Neural cell (in vitro differentiated cells): ENCODE results near the gene CDC42EP5. TPM values are rescaled to one million over a fixed set of nuclear protein-coding genes. Genes with fewer than 3 reads are reported as not detected.

Experiments
- H2AFZ ChIP-seq: fragments of 200-600, 300-800 bp; sonication (generic), shearing (Covaris generic); 2 replicates; pipeline ENCODE4 v1.6.0; 2014; ENCODE audit warnings: low read depth, mild to moderate bottlenecking, antibody characterized with exemption, low read length, moderate library complexity
- H3F3A ChIP-seq: fragments of 200-600 bp; shearing (Covaris generic); 2 replicates; pipeline ENCODE4 v1.6.1; 2016; ENCODE audit warnings: mild to moderate bottlenecking, moderate library complexity, mixed read lengths, antibody characterized with exemption, low read length; ENCODE audit not compliant: insufficient read depth, poor library complexity, severe bottlenecking
- H3K27ac ChIP-seq: fragments of 200-600, 300-800 bp; sonication (generic), shearing (Covaris generic); 2 replicates; pipeline ENCODE4 v1.5.1; 2014; ENCODE audit warnings: mild to moderate bottlenecking, low read length, moderate library complexity
- H3K27me3 ChIP-seq: fragments of 300-800, 200-600 bp; sonication (generic), shearing (Covaris generic); 2 replicates; pipeline ENCODE4 v1.6.0; 2014; ENCODE audit warnings: mild to moderate bottlenecking, low read depth, low read length, moderate library complexity; ENCODE audit not compliant: insufficient read depth
- H3K36me3 ChIP-seq: fragments of 300-800, 200-600 bp; sonication (generic), shearing (Covaris generic); 2 replicates; pipeline ENCODE4 v1.5.1; 2014; ENCODE audit warnings: mild to moderate bottlenecking, antibody characterized with exemption, low read length, moderate library complexity; ENCODE audit not compliant: insufficient read depth
- H3K4me2 ChIP-seq: fragments of 300-800, 200-600 bp; sonication (generic), shearing (Covaris generic); 2 replicates; pipeline ENCODE4 v1.6.0; 2014; ENCODE audit warnings: mild to moderate bottlenecking, low read length
- H3K4me3 ChIP-seq: fragments of 300-800, 200-600 bp; sonication (generic), shearing (Covaris generic); 2 replicates; pipeline ENCODE4 v1.5.1; 2014; ENCODE audit warnings: mild to moderate bottlenecking, low read length, moderate library complexity
- H3K79me2 ChIP-seq: fragments of 200-600 bp; shearing (Covaris generic); replicated peaks from 2 replicates; pipeline ENCODE4 v1.6.0; 2014; ENCODE audit warnings: mild to moderate bottlenecking, low read length, moderate library complexity; ENCODE audit not compliant: insufficient read depth
- H3K9ac ChIP-seq: fragments of 300-800, 200-600 bp; sonication (generic), shearing (Covaris generic); 2 replicates; pipeline ENCODE4 v1.6.1; 2016; ENCODE audit warnings: mild to moderate bottlenecking, low read length, mixed read lengths
- H3K9me2 ChIP-seq: fragments of 200-600 bp; shearing (Covaris generic); 2 replicates; pipeline ENCODE4 v1.6.1; 2016; ENCODE audit warnings: mild to moderate bottlenecking, low read length, mixed read lengths; ENCODE audit not compliant: insufficient read depth
- H3K9me3 ChIP-seq: fragments of 200-600, 300-800 bp; sonication (generic), shearing (Covaris generic); 2 replicates; pipeline ENCODE4 v1.6.1; 2016; ENCODE audit warnings: mild to moderate bottlenecking, mixed run types, low read length, moderate library complexity, mixed read lengths
- H4K20me1 ChIP-seq: fragments of 200-600 bp; shearing (Covaris generic); 2 replicates; pipeline ENCODE4 v1.6.1; 2016; ENCODE audit warnings: mild to moderate bottlenecking, mixed run types; ENCODE audit not compliant: insufficient read depth
- CTCF ChIP-seq: fragments of 450-650 bp; IDR thresholded peaks from 2 replicates; pipeline ENCODE4 v1.5.1; 2014; ENCODE audit warnings: antibody characterized with exemption, mild to moderate bottlenecking, moderate library complexity; ENCODE audit not compliant: poor library complexity, severe bottlenecking
- EP300 ChIP-seq: fragments of 450-650 bp; conservative IDR thresholded peaks from 2 replicates; pipeline ENCODE4 v1.6.1; 2014; ENCODE audit warnings: antibody characterized with exemption, mild to moderate bottlenecking, moderate library complexity; ENCODE audit not compliant: poor library complexity, severe bottlenecking
- EZH2 ChIP-seq: fragments of 200-600, 300-800 bp; shearing (Covaris generic), sonication (generic); IDR thresholded peaks from 2 replicates; pipeline ENCODE4 v1.6.1; 2014; ENCODE audit warnings: antibody characterized with exemption, low read length, borderline replicate concordance, mild to moderate bottlenecking; ENCODE audit not compliant: insufficient read depth, poor library complexity, severe bottlenecking
- MXI1 ChIP-seq: fragments of 450-650 bp; conservative IDR thresholded peaks from 2 replicates; pipeline ENCODE4 v1.6.1; 2014; ENCODE audit warnings: antibody characterized with exemption, mild to moderate bottlenecking; ENCODE audit not compliant: poor library complexity, severe bottlenecking
- POLR2AphosphoS5 ChIP-seq: IDR thresholded peaks from 2 replicates; pipeline ENCODE4 v1.6.1; 2012
- RAD21 ChIP-seq: fragments of 450-650 bp; conservative IDR thresholded peaks from 2 replicates; pipeline ENCODE4 v1.6.1; 2014; ENCODE audit warnings: antibody characterized with exemption, mild to moderate bottlenecking, moderate library complexity
- REST ChIP-seq: IDR thresholded peaks from 2 replicates; pipeline ENCODE4 v1.6.1; 2012; ENCODE audit warnings: borderline replicate concordance
- SMC3 ChIP-seq: fragments of 450-650 bp; conservative IDR thresholded peaks from 2 replicates; pipeline ENCODE4 v1.6.1; 2014; ENCODE audit warnings: antibody characterized with exemption, mild to moderate bottlenecking, moderate library complexity; ENCODE audit not compliant: poor library complexity
- TAF1 ChIP-seq: IDR thresholded peaks from 2 replicates; pipeline ENCODE4 v1.6.1; 2012; ENCODE audit warnings: low read depth
- polyA plus RNA-seq: library from polyadenylated mRNA; depleted of rRNA; stranded (reverse); fragments of >200 nt; gene quantifications from 2 replicates; pipeline ENCODE4 v1.2.3, GENCODE V29; 2014

CDC42EP5 gene
- polyA plus RNA-seq, 1 donor from 2014 or later: not detected

- H3K4me2 ChIP-seq: no peak overlapping the region
- TF ChIP-seq SMC3 (no peak), CTCF (no peak), POLR2AphosphoS5 (no peak), TAF1 (no peak), EZH2 (no peak), RAD21 (no peak), EP300 (no peak), MXI1 (no peak), REST (no peak)
These were observed 51.0 kb downstream of the CDC42EP5 start for GRCh38 chr19:54422136-54422535.

GRCh38 chr19:54421521-54421920 is 51.6 kb downstream of the CDC42EP5 start:
- no peak overlapping the region for H3K4me2 ChIP-seq
- peak overlapping the region; percentile 65 for H3K27ac ChIP-seq
- TF ChIP-seq POLR2AphosphoS5: no peak
- TF ChIP-seq CTCF: no peak
- TF ChIP-seq EZH2: no peak
- TF ChIP-seq RAD21: no peak
- no peak for TF ChIP-seq REST
- TF ChIP-seq MXI1: no peak
- no peak for TF ChIP-seq SMC3
- TF ChIP-seq TAF1: no peak
- no peak for TF ChIP-seq EP300
- H3K79me2 ChIP-seq: peaks cover 22% of the 10 kb centered on the region
- H3K9me3 ChIP-seq: no peaks in the 10 kb centered on the region
- H2AFZ ChIP-seq: peak overlapping the region; percentile 4
- peak overlapping the region; percentile 59 for H3K4me3 ChIP-seq
- no peaks in the 10 kb centered on the region for H3K9me2 ChIP-seq
- no peaks in the 10 kb centered on the region for H3K36me3 ChIP-seq
- no peaks in the 10 kb centered on the region for H4K20me1 ChIP-seq
- no peaks in the 10 kb centered on the region for H3K27me3 ChIP-seq
- no peaks in the 10 kb centered on the region for H3F3A ChIP-seq
- peak overlapping the region; percentile 63 for H3K9ac ChIP-seq

More at GRCh38 chr19:54422136-54422535, 51.0 kb downstream of the CDC42EP5 start:
- no peak overlapping the region for H3K27ac ChIP-seq
- H4K20me1 ChIP-seq: no peaks in the 10 kb centered on the region
- H3K4me3 ChIP-seq: no peak overlapping the region
- H3F3A ChIP-seq: no peaks in the 10 kb centered on the region
- H3K27me3 ChIP-seq: no peaks in the 10 kb centered on the region
- H3K9ac ChIP-seq: no peak overlapping the region
- no peak overlapping the region for H2AFZ ChIP-seq
- peaks cover 19% of the 10 kb centered on the region for H3K79me2 ChIP-seq
- no peaks in the 10 kb centered on the region for H3K9me3 ChIP-seq
- no peaks in the 10 kb centered on the region for H3K36me3 ChIP-seq
- H3K9me2 ChIP-seq: no peaks in the 10 kb centered on the region
